HG02973 (cell line): ENCODE measurements around the gene CFAP161.
"Not testable (repeated sequence)": the region's sequence is repeated elsewhere in the genome, so short reads cannot be mapped to it uniquely, and the experiment has no call there.

ENCODE experiments used
- ATAC-seq: cut with Tn5 transposase; IDR thresholded peaks from one replicate; pipeline ENCODE4 v1.9.1; 2021; ENCODE audit warnings: moderate library complexity; ENCODE audit not compliant: unreplicated experiment

The CFAP161 gene

GRCh38 chr15:81157195-81157938, 23.3 kb downstream of the CFAP161 start:
- ATAC-seq, result no peak

- no peak for ATAC-seq
Measured at GRCh38 chr15:81157939-81158223, 23.8 kb downstream of the CFAP161 start.

DNA sequence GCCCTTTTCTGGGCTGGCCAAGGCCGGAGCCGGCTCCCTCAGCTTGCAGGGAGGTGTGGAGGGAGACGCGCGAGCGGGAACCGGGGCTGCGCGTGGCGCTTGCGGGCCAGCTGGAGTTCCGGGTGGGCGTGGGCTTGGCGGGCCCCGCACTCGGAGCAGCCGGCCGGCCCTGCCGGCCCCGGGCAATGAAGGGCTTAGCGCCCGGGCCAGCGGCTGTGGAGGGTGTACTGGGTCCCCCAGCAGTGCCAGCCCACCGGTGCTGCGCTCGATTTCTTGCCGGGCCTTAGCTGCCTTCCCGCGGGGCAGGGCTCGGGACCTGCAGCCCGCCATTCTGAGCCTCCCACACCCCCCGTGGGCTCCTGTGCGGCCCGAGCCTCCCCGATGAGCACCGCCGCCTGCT, 24.5 kb downstream of the CFAP161 start:
- not testable (repeated sequence) for ATAC-seq

DNA sequence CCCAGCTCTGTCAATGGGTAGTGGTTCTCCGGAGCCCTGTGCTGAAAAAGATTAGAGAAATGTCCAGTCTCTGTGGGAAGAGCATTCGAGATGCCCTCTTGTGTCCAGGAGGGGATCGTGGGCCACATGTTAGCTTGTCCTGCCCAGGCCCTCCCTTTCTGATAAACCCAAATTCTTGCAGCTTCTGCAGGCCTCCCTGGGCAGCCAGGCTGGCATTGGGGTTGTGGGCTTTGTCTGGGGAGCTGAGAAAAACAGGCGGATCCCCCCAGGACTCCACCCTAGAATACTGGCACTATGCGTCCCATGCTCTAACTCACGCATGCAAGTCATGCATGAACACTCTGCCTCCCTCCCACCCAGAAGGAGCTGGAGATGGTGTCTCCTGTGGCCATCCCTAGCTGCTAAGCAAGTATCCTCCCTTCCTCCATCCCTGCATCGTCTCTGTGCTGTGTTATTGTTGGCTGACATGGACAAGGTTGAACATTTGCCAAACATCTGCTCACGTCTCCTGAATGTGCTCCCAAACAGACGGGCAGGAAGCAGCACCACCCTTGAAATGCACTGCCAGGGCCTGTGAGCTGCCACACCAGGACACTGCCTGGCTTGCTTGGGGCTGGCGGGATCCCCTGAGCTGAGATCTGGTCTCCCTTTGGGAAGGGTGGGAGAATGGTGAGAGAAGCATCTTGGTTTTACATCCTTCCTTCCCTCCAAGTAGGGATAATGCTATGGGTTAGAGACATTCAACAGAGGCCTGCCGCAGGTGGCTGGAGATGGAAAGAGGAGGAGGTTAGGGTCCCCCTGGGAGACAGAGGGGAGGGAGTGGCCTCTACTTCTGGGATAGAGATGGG, 26.5 kb downstream of the CFAP161 start:
- ATAC-seq, result no peak

- no peak for ATAC-seq
Measured at GRCh38 chr15:81161160-81161673, 27.1 kb downstream of the CFAP161 start.

DNA sequence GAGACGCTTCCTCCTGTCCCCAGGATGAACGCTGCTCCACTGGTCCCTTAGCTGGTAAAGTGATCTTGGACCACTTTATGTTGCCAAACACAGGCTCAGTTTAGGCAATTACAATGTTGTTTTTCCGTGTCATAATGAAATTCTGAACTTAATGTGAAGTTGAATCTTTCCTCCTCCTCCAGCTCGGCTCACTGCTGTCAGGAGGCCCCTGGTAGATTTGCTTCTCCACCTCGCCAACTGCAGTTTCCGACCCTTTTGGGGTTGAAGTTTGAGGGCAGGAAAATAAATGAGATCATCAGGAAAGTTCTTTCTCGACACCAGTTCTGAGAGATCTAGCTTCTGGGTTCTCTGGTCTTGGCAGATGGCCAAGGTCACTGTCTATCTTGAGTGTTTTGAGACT, 27.8 kb downstream of the CFAP161 start:
- ATAC-seq, result no peak

DNA sequence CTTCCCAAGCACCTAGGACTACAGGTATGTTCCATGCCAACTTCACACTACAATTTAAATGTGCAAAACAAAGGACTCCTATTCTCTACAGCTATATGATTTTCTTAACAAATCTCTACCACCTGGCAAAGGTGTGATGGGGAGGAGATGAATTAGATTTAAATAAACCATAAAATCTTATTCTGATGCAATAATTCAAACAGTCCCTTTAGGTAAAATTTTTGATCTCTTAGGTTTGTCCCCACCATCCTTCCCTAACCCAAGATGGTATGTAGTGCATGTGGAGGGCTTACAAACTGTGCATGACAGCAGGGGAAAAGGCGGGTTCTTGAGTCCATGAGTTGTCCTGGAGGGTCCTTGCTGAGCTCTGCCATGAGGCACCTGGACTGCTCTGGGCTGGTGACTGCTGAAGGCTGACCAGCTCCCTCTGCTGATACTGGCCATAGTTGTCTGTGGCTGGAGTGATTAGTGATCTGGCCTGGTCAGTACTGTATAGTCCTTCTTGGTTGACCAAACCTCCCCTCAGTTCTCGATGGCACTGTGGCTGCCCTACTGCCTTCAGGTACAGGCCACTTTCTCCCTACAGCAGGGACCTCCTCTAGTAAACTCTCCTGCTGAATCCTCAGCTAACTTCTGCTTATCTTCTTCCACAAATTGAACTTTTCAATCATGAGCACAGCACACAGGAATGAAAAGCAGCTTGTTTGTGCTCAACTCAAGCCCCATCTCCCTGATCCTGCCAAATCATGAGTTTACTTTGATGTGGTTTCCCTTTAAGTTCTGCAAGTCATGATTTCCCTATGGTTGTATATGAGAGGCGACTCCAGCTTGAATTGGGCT, 30.1 kb downstream of the CFAP161 start:
- ATAC-seq, result no peak

DNA sequence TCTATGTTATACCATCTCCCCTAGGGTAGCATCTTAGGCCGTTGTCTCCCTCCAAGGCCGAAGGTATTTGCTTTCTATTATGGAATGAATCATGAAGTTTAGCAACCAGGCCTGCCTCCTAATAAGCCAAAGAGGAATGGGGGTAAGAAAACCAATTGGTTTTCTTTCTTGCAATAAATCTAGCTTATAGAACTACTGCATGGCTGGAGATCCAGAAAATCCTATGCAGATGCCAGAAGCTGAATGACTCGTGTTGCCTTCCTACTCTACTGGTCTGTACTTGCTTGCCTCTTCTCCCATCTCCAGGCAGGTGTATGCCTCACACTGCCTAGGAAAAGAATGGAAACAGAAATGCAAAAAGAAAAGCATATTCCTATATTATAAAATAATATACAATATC, 31.5 kb downstream of the CFAP161 start:
- no peak for ATAC-seq

DNA sequence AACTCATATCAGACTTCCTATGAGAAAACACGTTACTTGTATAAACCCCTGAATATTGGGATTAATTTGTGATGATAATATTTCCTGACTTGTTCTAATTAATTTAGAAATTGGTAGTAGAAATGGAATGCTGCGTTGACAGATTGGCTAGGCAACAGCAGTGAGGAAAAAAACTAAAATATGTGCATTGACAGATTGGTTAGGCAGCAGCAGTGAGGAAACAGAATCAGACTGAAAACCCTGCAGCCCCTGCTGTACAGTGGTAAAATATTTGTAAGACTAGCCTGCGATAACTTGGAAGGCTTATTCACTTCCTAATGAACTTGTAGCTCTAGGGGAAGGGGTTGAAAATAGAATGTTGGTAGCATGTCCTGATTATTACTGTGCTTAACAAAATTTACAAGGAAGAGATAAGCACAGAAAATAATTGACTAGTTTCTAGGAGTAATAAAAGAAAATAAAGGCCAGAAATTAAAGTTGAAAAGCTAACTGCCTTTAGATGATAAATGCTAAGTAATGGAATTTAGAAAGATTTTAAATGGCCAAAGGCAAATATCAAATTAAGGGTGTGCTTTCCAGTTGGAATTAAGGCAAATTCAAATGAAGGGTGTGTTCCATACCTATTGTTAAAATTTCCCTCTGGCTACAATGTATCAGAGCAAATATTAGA, 32.7 kb downstream of the CFAP161 start:
- no peak for ATAC-seq

GRCh38 chr15:81168131-81168526, 34.1 kb downstream of the CFAP161 start:
- no peak for ATAC-seq

DNA sequence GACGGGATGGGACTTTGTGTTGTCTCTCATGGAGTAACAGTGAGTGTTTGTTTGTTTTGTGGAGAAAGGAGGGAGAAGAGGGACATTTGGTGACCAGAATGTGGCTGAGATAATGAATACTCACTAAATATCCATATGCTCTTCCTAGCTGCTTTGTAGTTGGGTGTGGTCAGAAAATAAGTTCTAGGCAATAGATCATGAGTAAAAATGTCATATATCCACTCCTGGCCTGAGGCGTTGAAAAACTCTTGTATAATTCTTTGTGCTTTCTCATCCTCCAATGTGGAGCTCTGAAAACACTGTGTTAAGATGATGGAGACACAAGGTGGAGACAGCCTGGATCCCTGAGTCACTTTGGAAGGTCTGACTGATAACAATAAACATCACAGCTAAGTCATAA, 34.6 kb downstream of the CFAP161 start:
- no peak for ATAC-seq

- no peak for ATAC-seq
Measured at GRCh38 chr15:81170511-81170910, 36.4 kb downstream of the CFAP161 start.

DNA sequence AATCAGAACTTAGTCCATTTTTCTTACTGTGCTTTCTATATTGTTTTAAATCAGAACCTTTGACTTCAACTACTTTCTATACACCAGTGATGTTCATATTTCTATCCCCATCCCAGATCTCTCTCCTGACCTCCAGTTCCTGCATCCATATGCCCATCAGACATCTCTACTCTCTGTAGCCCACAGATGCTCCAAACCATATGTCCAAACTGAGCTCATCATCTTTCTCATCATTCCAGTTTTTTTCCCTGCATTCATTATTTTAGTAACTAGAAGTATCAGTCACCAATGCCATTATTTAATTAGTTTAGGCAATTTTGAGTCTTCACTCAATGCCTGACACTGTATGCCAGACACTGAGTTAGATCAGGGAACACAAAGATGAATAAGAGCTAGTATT, 37.2 kb downstream of the CFAP161 start:
- ATAC-seq, result no peak

DNA sequence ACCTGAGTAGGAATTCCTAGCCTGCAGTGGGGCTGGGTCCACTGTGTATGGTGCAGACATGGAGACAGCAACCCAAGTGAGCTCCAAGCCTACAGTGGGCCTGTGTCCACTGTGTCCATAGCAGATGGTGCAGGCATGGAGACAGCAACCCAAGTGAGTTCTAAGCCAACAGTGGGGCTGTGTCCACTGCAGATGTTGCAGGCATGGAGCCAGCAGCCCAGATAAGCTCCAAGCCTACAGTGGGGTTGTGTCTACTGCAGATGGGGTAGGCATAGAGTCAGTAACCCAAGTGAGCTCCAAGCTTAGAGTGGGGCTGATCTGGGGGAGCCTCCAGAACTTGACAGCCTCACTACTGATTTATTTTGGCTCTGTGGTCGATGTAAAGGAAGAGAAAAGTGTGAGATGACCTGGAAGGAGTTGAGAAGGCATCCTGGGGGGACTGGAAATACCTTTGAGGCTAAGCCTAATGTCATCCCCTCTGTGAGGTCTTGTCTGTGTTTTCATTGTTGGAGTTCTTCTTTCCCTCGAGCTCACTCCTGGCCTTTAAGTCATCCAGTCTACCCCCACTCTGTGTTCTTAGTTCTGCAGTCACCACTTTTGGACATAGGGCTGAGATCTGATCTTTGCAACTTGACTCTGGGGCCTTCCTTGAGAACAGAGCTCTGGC, 40.2 kb downstream of the CFAP161 start:
- no peak for ATAC-seq

DNA sequence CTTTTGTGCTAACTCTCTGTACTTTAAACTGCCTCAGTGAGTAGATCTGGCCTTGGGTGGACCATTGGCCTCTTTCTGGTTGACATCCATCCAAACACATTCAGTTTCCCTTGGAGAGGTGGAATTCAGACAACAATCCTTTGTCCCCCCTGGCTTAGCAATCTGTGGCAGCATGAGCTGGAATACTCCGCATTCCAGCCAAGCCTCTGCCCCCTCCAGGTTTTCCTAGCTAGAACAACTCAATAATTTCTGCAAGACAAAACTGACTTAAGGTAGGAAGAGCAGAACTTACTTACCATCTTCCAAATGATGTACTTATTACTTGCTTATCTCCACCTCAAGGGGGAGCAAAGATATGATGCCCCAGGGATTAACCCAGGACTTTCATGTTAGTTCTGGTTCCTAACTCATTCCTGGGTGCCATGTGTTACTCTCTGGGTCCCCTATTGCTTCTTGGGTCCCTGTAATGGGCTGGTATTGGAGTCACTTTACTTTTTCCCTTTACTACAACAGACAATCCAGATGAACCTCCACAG, 40.8 kb downstream of the CFAP161 start:
- no peak for ATAC-seq

- ATAC-seq, result no peak
Measured at GRCh38 chr15:81175496-81175895, 41.4 kb downstream of the CFAP161 start.

DNA sequence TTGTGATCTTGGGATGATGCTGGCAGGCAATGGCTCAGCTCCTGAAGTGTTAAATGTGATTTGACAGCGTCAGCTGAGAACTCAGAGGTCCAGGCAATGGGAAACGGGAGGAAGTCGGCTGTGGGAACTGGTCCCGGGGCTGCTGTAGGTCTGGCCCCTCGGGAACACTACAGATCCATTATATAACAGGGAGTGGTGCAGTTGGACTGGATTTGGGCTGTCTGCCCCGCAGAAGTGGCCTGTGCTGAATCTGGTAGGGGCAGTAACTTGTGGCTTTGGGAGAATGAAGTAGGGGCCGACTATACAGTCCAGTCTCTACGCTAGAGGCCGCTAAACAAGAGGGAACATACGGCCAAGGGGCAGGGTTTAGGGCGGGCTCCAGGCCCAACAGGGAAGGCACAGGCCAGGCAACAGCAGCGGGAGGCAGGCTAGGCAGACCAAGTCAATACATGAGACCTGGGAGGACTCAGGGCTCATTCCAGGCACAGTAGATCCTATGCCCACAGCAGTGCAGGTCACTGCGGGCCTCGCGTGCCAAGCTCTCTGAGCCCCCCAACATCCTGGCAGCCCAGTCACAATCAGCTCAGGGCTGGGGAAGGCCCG, 42.3 kb downstream of the CFAP161 start:
- ATAC-seq, result no peak

DNA sequence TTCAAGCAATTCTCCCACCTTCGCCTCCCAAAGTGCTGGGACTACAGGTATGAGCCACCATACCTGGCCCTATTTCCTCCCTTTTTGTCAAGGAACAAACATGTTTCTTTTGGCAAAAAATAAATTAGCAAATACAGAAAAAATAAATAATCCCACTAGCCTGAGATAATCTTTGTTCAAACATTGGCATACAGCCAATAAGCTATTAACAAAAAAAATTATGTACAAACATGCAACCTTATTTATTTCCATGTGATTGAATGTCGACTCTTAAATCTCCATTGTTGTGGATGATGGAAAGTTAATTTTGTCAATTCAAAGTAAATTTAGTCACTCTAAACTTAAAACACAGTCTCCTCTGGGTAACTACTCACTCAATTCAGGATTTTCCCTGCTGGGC, 44.3 kb downstream of the CFAP161 start:
- ATAC-seq, result no peak

DNA sequence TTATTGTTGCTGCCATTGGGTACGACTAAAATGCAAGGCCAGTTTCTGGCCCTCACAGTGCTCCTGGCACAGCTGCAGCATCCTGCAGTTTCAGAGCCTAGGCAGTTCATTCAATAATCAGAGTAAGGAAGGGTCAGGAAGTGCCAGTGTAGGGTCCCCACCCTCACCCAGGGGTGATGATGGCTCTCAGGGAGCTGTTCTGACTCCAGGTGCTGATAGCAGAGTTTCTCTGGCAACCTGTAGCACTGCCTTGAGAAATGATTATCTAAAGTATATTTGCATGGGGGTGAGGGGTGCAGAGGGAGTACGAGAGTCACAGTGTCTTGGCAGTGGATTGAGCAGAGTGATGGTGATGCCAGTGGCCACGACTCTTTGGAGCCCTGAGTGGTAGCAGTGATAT, 47.1 kb downstream of the CFAP161 start:
- ATAC-seq, result no peak
